Small intestine (tissue), 7 donors: ENCODE data around the gene STUM. TPM values are rescaled to one million over a fixed set of nuclear protein-coding genes. Genes with fewer than 3 reads are reported as not detected.

Experiments used
- DNase-seq, 2 donors: peaks; one replicate each; pipeline versions ENCODE4 v3.0.0 to v3.0.0-alpha.2; 2013
- FAIRE-seq: peaks from 2 replicates; lab custom pipeline; 2012; peaks lifted over from hg19 to GRCh38; lab: Jason Lieb, UNC
- H3K27ac ChIP-seq, 3 donors: one replicate each; pipeline ENCODE4 v1.5.1; 2013; ENCODE audit warnings: low read length in 2 of 3, mild to moderate bottlenecking in 2 of 3, control low read depth in 1 of 3, inconsistent platforms in 1 of 3, low read depth in 1 of 3, moderate library complexity in 1 of 3
- H3K27me3 ChIP-seq, 3 donors: one replicate each; pipeline ENCODE4 v1.6.1; 2013; ENCODE audit warnings: low read length in 3 of 3, inconsistent platforms in 1 of 3; ENCODE audit not compliant: control insufficient read depth in 3 of 3, insufficient read depth in 3 of 3
- H3K36me3 ChIP-seq, 3 donors: one replicate each; pipeline ENCODE4 v1.6.1; 2013; ENCODE audit warnings: low read length in 3 of 3, inconsistent platforms in 1 of 3, low read depth in 1 of 3, mild to moderate bottlenecking in 1 of 3, moderate library complexity in 1 of 3; ENCODE audit not compliant: control insufficient read depth in 3 of 3, insufficient read depth in 2 of 3
- H3K4me1 ChIP-seq, 3 donors: one replicate each; pipeline ENCODE4 v1.6.1; 2013; ENCODE audit warnings: low read length in 2 of 3, inconsistent platforms in 1 of 3, low read depth in 1 of 3, mild to moderate bottlenecking in 1 of 3, moderate library complexity in 1 of 3; ENCODE audit not compliant: control insufficient read depth in 3 of 3, insufficient read depth in 2 of 3
- H3K4me3 ChIP-seq, 3 donors: one replicate each; pipeline ENCODE4 v1.5.1; 2013; ENCODE audit warnings: low read length in 3 of 3, control low read depth in 1 of 3, inconsistent platforms in 1 of 3, low read depth in 1 of 3, mild to moderate bottlenecking in 1 of 3, moderate library complexity in 1 of 3
- H3K9me3 ChIP-seq, 2 donors: one replicate each; pipeline ENCODE4 v1.6.1; 2013; ENCODE audit warnings: low read depth in 1 of 2, low read length in 1 of 2; ENCODE audit not compliant: control insufficient read depth in 2 of 2, insufficient read depth in 1 of 2
- WGBS, 3 donors: extraction: QIAGEN DNeasy Blood & Tissue Kit; methylation state at CpG; one replicate each; pipeline ENCODE4 v1.1.7; 2013; 5-methylcytosine and 5-hydroxymethylcytosine counted together
- polyA plus RNA-seq, 4 donors: library from polyadenylated mRNA; stranded (reverse) in 3 of 4; unstranded in 1 of 4; fragments of 200-250 nt in 3 of 4; fragments of 120-200 nt in 1 of 4; gene quantifications; one replicate each; pipeline versions ENCODE4 v1.2.1 to v1.2.3, GENCODE V29; 2013
- donor health status: healthy with polysubstance abuse.
- donor health status: control.
- donor health status: control.
- donor health status: Bipolar disorder and iron deficiency.
- donor health status: healthy.

The STUM gene
- polyA plus RNA-seq, 4 donors, result under 0.01 to 9.6 (median 0.55) TPM

DNA sequence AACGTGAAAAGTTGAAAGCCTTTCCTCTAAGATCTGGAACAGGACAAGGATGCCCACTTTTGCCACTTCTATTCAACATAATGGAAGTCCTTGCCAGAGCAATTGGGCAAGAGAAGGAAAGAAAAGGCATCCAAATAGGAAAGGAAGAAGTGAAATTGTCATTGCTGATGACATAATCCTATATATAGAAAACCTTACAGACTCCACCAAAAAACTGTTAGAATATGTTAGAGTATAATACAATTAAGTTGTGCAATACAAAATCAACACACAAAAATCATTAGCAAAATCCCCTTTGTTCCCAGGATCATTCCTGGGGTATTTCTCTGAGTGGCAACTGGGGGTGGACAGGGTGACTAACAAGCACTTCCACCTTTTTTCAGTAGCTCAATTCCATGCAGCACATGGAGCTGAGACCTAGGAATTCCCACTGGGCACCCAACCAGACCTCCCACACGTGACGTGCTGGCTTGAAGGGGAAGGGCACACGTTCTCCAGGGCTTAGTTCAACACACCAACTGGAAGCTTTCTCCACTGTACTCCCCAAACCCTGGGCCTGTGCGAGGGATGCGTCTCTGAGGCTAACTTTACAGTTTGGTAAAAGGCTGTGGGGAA, 9.6 kb downstream of the STUM start:
- Histone ChIP-seq H3K27me3 (no peaks in the 10 kb centered on the region), H3K9me3 (no peaks in the 10 kb centered on the region), H3K36me3 (no peaks in the 10 kb centered on the region), H3K4me1 (no peaks in the 10 kb centered on the region), H3K4me3 (no peak overlapping the region), H3K27ac (no peak overlapping the region)
- 75 to 89% (median 82%) methylated on average over 6 of the region's 6 CpGs for WGBS, 3 donors
- FAIRE-seq (no peak), DNase-seq (no peak)

- no peak for FAIRE-seq
- H3K36me3 ChIP-seq, result no peaks in the 10 kb centered on the region
- 89 to 93% (median 91%) methylated on average over 7 of the region's 7 CpGs for WGBS, 3 donors
Observed at GRCh38 chr1:226560243-226560642, 11.7 kb downstream of the STUM start.

DNA sequence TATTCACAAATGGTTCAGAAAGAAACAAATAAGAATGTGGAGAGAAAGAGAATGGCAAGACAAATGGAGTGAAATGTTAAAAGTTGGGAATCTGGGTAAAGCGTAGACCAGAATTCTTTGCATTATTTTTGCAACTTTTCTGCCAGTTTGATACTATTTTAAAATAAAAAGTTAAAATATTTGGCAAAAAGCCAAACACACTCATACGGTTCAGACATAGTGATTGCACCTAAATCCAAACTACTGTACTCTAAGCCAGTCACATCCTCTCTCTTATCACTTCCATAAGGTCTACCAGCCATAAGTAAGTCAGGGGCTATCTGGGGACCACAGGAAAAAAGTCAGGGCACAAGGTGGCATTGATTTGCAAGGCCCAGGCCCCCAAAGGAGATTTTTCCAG, 14.4 kb downstream of the STUM start:
- FAIRE-seq (no peak), DNase-seq (no peak)
- Histone ChIP-seq H3K27ac (no peak overlapping the region), H3K4me1 (no peaks in the 10 kb centered on the region), H3K9me3 (no peaks in the 10 kb centered on the region), H3K4me3 (no peak overlapping the region), H3K27me3 (no peaks in the 10 kb centered on the region), H3K36me3 (peaks cover 0 to 3% (median 0%) of the 10 kb centered on the region in 3 donors)
- WGBS, 3 donors, result 47 to 56% (median 56%) methylated on average over 2 of the region's 2 CpGs

More at GRCh38 chr1:226560243-226560642, 11.7 kb downstream of the STUM start:
- H3K4me1 ChIP-seq, result no peaks in the 10 kb centered on the region
- H3K4me3 ChIP-seq, result no peak overlapping the region
- H3K27ac ChIP-seq, result no peak overlapping the region
- no peaks in the 10 kb centered on the region for H3K27me3 ChIP-seq
- no peak for DNase-seq
- H3K9me3 ChIP-seq, result no peaks in the 10 kb centered on the region

GRCh38 chr1:226563666-226564065, 15.1 kb downstream of the STUM start:
- no peaks in the 10 kb centered on the region for H3K4me1 ChIP-seq
- H3K27ac ChIP-seq, result no peak overlapping the region
- 68 to 76% (median 75%) methylated on average over 6 of the region's 6 CpGs for WGBS, 3 donors
- no peak for FAIRE-seq
- no peaks in the 10 kb centered on the region for H3K27me3 ChIP-seq
- H3K36me3 ChIP-seq, result peaks cover 0 to 3% (median 0%) of the 10 kb centered on the region in 3 donors
- no peaks in the 10 kb centered on the region for H3K9me3 ChIP-seq
- H3K4me3 ChIP-seq, result no peak overlapping the region
- DNase-seq, result no peak

GRCh38 chr1:226565476-226565875, 16.9 kb downstream of the STUM start:
- WGBS, 3 donors, result 92 to 93% (median 93%) methylated on average over 8 of the region's 8 CpGs
- no peak overlapping the region for H3K27ac ChIP-seq

GRCh38 chr1:226566234-226566633, 17.7 kb downstream of the STUM start:
- Histone ChIP-seq H3K36me3 (peaks cover 0 to 3% (median 0%) of the 10 kb centered on the region in 3 donors), H3K27ac (no peak overlapping the region), H3K4me1 (peaks cover 0 to 3% (median 0%) of the 10 kb centered on the region in 3 donors), H3K27me3 (no peaks in the 10 kb centered on the region), H3K9me3 (no peaks in the 10 kb centered on the region), H3K4me3 (no peak overlapping the region)
- DNase-seq (no peak), FAIRE-seq (no peak)
- WGBS, 3 donors, result 86 to 100% (median 89%) methylated on average over 1 of the region's 1 CpG

More at GRCh38 chr1:226565476-226565875, 16.9 kb downstream of the STUM start:
- Histone ChIP-seq H3K4me3 (no peak overlapping the region), H3K4me1 (peaks cover 0 to 3% (median 0%) of the 10 kb centered on the region in 3 donors), H3K9me3 (no peaks in the 10 kb centered on the region), H3K27me3 (no peaks in the 10 kb centered on the region), H3K36me3 (peaks cover 0 to 3% (median 0%) of the 10 kb centered on the region in 3 donors)
- DNase-seq (no peak), FAIRE-seq (no peak)

DNA sequence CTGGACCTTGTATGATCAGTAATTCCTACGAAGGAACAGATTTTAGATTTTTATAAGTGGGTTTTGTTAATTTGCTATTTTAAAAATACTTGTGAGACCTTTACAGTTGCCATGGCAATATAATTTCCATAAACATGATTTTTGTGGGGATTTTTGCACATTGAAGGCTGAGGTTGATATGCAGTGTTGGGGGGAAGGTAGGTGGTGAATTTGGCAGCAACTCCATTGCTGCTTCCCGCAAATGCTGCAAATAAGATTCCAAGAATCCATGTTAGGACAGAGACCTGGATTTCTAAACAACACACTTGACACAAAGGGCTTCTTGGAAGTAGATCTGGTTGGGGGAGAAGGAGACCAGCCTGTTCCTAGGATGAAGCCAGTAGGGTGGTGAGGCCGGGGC, 18.2 kb downstream of the STUM start:
- Histone ChIP-seq H3K27me3 (no peaks in the 10 kb centered on the region), H3K36me3 (peaks cover 0 to 3% (median 0%) of the 10 kb centered on the region in 3 donors), H3K27ac (no peak overlapping the region), H3K4me3 (no peak overlapping the region), H3K9me3 (no peaks in the 10 kb centered on the region), H3K4me1 (peaks cover 0 to 3% (median 0%) of the 10 kb centered on the region in 3 donors)
- DNase-seq, result no peak
- WGBS, 3 donors, result 91% methylated on average over 3 of the region's 3 CpGs
- no peak for FAIRE-seq

DNA sequence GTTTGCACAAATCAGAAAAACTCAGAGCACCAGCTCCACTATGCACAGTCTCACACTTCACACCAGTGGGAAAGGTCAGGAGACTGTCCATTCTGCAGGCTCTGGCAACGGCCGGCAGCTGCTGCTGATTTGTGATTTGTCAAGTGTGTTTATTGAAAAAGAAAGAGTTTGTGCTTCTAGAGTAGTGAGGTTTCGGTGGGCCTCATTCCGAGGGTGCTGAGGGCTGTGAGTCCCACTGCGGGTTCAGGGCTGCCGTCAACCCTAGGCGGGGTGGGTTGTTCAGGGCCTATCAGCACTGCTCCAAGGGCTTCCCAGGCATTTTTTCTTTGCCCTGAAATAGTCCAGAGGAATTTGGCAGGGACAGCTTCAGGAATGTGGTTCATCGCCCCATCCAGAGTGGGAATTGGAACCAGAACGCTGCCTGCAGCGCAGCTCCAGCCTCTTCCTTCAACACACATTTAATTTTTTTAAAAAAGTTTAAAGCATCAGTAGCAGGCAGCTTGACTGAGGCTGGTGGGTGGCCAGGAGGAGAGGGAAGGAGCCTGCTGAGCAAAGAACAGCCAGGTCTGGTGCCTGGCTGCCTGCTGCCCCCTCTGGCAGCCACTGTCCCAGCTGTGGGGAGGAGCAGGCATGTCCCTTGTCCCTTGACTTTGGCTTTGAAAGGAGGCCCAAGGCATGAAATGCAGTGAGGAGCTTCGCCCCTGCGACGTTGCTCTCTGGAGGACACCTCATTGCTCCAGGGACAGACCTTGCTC, 19.7 kb downstream of the STUM start:
- peaks cover 0 to 6% (median 0%) of the 10 kb centered on the region in 3 donors for H3K36me3 ChIP-seq
- H3K4me1 ChIP-seq, result peaks cover 0 to 3% (median 0%) of the 10 kb centered on the region in 3 donors
- WGBS, 3 donors, result 62 to 78% (median 72%) methylated on average over 13 of the region's 13 CpGs
- FAIRE-seq, result no peak
- H3K27ac ChIP-seq, result no peak overlapping the region
- no peaks in the 10 kb centered on the region for H3K27me3 ChIP-seq
- peak in 1 of 2 donors; percentile 17 for DNase-seq
- no peaks in the 10 kb centered on the region for H3K9me3 ChIP-seq
- H3K4me3 ChIP-seq, result no peak overlapping the region
